ENCODE results near the gene MCOLN1. TPM values are rescaled to one million over a fixed set of nuclear protein-coding genes. Genes with fewer than 3 reads are reported as not detected.

MCOLN1 gene
- polyA plus RNA-seq, 1 experiment = 12.8 TPM

- TF ChIP-seq CTCF (IDR thresholded peaks at IDR 0.05; ENCODE audit: low read depth, low read length) = no peak
Measured at GRCh38 chr19:7513809-7514642, 8.4 kb upstream of the MCOLN1 start.

GRCh38 chr19:7515110-7515644 lies 7.2 kb upstream of the MCOLN1 start:
- no peaks in the 10 kb centered on the region; the same call in 1 of the 2 replicates for H3K9me3 ChIP-seq (ENCODE audit: control insufficient read depth, insufficient read depth, low read length)
- H3K27me3 ChIP-seq (ENCODE audit: control insufficient read depth, insufficient read depth, low read length) = no peaks in the 10 kb centered on the region
- H3K27ac ChIP-seq (ENCODE audit: low read depth, low read length) = peak overlapping the region; percentile 57
- no peak for DNase-seq (ENCODE audit: low read depth, low spot score)
- TF ChIP-seq CTCF (IDR thresholded peaks at IDR 0.05; ENCODE audit: low read depth, low read length) = no peak
- CTCF ChIA-PET = no interaction called here
- POLR2A ChIA-PET = interaction anchor here (0.5 to 2.5 kb wide), 5 partner anchors 9 to 161 kb away, joined by 3 to 6 read pairs (median 4); no protein-coding TSS in a partner anchor
- peak overlapping the region; percentile 67 for H3K4me3 ChIP-seq (ENCODE audit: low read depth, low read length)

More at GRCh38 chr19:7513809-7514642, 8.4 kb upstream of the MCOLN1 start:
- no peak overlapping the region for H3K27ac ChIP-seq (ENCODE audit: low read depth, low read length)
- no peak overlapping the region for H3K4me3 ChIP-seq (ENCODE audit: low read depth, low read length)
- H3K27me3 ChIP-seq (ENCODE audit: control insufficient read depth, insufficient read depth, low read length) = no peaks in the 10 kb centered on the region
- no peak for DNase-seq (ENCODE audit: low read depth, low spot score)
- POLR2A ChIA-PET = no interaction called here
- CTCF ChIA-PET = interaction anchor here (0.5 kb wide), 1 partner anchor 10 kb away, joined by 3 read pairs; no protein-coding TSS in a partner anchor
- no peaks in the 10 kb centered on the region; the same call in 1 of the 2 replicates for H3K9me3 ChIP-seq (ENCODE audit: control insufficient read depth, insufficient read depth, low read length)

- Histone ChIP-seq H3K27ac (ENCODE audit: low read depth, low read length) (peak within 1 kb of the TSS; percentile 57), H3K27me3 (ENCODE audit: control insufficient read depth, insufficient read depth, low read length) (no peaks in the 10 kb centered on the region), H3K9me3 (ENCODE audit: control insufficient read depth, insufficient read depth, low read length) (no peaks in the 10 kb centered on the region; the same call in 1 of the 2 replicates), H3K4me3 (ENCODE audit: low read depth, low read length) (peak within 1 kb of the TSS; percentile 75)
- TF ChIP-seq CTCF (IDR thresholded peaks at IDR 0.05; ENCODE audit: low read depth, low read length) = no peak
- DNase-seq (ENCODE audit: low read depth, low spot score) = no peak
- ChIA-PET CTCF (no interaction called here), POLR2A (interaction anchor here (0.5 to 2.5 kb wide), 6 partner anchors 10 to 161 kb away, joined by 3 to 6 read pairs (median 4); no protein-coding TSS in a partner anchor)
Measured at GRCh38 chr19:7515645-7516151, 6.7 kb upstream of the MCOLN1 start, which contains the start of gene ZNF358. ZNF358 (plus strand) TSS chr19:7516103; CDS start chr19:7519243, 3,140 bp downstream.

- H3K9me3 ChIP-seq (ENCODE audit: control insufficient read depth, insufficient read depth, low read length) = no peaks in the 10 kb centered on the region; the same call in 1 of the 2 replicates
- H3K27ac ChIP-seq (ENCODE audit: low read depth, low read length) = no peak overlapping the region
- H3K27me3 ChIP-seq (ENCODE audit: control insufficient read depth, insufficient read depth, low read length) = no peaks in the 10 kb centered on the region
- DNase-seq (ENCODE audit: low read depth, low spot score) = no peak
- CTCF ChIA-PET = no interaction called here
- POLR2A ChIA-PET = interaction anchor here (0.5 to 2.5 kb wide), 5 partner anchors 10 to 118 kb away, joined by 3 to 6 read pairs (median 3); no protein-coding TSS in a partner anchor
- TF ChIP-seq CTCF (IDR thresholded peaks at IDR 0.05; ENCODE audit: low read depth, low read length) = no peak
- peak overlapping the region; percentile 75 for H3K4me3 ChIP-seq (ENCODE audit: low read depth, low read length)
Measured at GRCh38 chr19:7516333-7516732, 6.1 kb upstream of the MCOLN1 start.
